NOMO-1 treated with dmso at 0.1 percent for 144 hours (cell line): ENCODE data around the gene DLK1.

Experiments used
- DNase-seq: peaks from one replicate; lab custom pipeline; 2025; ENCODE audit not compliant: unreplicated experiment; lab: John Stamatoyannopoulos, UW

Gene DLK1

DNA sequence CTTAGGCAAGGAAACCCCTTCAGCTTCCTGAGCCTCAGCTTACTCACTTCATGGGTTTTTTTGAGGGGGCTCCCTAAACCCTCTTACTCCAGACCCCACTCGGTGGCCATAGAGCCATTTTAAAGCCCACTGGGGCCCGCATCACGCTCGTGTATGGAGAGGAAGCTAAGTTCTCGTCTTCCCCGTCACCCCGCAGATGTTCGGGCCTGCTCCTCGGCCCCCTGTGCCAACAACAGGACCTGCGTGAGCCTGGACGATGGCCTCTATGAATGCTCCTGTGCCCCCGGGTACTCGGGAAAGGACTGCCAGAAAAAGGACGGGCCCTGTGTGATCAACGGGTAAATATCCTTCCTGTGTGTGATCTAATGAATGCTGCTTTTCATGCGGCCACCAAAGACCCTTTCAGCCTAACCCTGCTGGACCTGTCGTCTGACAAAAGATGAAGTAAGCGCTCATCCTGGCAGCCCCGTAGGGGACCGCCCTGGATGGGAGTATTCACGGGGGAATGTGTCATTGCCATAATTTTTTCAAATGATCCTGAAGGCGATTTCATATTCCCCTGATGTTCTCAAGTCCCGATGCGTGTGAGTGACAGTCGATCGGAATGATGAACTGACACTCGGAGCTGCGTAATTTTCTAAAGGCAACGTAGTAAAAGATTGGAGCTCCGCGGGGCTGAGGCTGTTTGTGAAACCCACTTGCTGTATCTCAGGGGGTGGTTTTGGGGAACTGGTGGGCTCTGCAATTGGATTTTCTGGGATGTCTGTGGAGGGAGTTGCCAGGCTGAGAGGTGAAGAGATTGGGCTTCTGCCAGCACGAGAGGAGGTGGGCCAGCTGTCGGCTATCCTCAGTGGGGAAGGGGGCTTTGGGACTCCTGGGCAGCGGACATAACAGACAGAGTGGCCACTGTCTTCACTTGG is 5.4 kb downstream of the DLK1 start:
- DNase-seq = no peak

GRCh38 chr14:100732766-100733100 is 6.0 kb downstream of the DLK1 start:
- no peak for DNase-seq

- no peak for DNase-seq
These were observed 6.6 kb downstream of the DLK1 start for GRCh38 chr14:100733152-100733850.

GRCh38 chr14:100734031-100734990 is 7.6 kb downstream of the DLK1 start:
- no peak for DNase-seq

- DNase-seq = no peak
These were observed 8.6 kb downstream of the DLK1 start for GRCh38 chr14:100735271-100735670.

GRCh38 chr14:100736269-100737180 is 9.8 kb downstream of the DLK1 start:
- no peak for DNase-seq

GRCh38 chr14:100737526-100737925 is 10.8 kb downstream of the DLK1 start:
- no peak for DNase-seq

DNA sequence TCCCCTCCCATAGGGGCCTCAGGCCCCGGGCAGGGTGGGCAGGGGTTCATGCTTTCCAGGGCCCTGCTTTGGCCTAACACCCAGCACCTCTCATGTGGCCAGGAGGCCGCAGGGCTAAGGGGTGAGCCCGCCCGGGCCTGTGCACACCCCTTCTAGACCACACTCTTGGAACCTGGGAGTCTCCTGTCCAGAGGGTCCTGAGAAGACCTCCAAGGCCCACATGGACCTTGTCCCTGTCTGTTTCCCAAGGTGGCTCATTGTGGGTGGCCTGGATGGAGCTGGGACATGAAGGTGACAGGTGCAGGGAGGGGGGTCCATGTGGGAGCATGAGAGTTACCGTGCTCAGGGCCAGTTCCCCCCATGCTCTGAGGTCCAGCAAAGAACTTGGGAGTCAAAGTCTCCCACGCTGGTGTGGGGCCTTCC is 11.6 kb downstream of the DLK1 start:
- DNase-seq = no peak

DNA sequence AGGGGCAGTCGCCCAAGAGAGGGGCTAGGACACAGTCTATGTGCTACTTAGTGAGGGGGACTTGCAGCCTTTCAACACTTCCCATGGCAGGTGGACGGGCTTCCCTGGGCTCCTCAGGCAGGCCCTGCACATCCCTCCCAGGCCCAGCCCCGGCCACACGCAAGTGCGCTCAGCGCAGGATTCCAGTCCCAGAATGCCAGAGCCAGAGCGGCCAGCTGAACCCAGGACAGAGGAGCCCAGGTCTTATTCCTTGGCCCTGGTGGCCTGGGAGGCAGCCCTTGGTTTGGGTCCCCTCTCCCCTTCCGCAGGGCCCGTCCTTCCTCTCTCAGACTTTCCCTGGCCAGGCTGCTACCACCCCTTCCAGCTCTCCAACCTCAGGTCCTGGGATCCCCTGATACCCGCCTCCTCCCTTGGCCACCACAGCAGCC is 12.0 kb downstream of the DLK1 start:
- no peak for DNase-seq

GRCh38 chr14:100739306-100739705 is 12.6 kb downstream of the DLK1 start:
- no peak for DNase-seq

- no peak for DNase-seq
These were observed 13.6 kb downstream of the DLK1 start for GRCh38 chr14:100740196-100740825.

GRCh38 chr14:100740929-100741328 is 14.2 kb downstream of the DLK1 start:
- DNase-seq = no peak

- DNase-seq = no peak
These were observed 15.3 kb downstream of the DLK1 start for GRCh38 chr14:100741966-100742365.

DNA sequence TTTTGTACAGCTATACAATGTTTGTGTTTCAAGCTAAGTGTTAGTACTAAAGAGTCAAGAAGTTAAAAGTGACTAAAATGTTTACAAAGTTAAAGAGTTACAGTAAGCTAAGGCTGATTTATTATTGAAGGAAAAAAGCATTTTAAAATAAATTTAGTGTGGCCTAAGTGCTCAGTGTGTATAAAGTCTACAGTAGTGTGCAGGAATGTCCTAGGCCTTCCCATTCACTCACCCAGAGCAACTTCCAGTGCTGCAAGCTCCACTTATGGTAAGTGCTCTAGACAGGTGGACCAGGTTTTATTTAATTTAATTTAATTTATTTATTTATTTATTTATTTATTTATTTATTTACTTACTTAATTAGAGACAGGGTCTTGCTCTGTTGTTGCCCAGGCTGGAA is 19.6 kb downstream of the DLK1 start:
- no peak for DNase-seq

- no peak for DNase-seq
These were observed 20.4 kb downstream of the DLK1 start for GRCh38 chr14:100747021-100747586.

DNA sequence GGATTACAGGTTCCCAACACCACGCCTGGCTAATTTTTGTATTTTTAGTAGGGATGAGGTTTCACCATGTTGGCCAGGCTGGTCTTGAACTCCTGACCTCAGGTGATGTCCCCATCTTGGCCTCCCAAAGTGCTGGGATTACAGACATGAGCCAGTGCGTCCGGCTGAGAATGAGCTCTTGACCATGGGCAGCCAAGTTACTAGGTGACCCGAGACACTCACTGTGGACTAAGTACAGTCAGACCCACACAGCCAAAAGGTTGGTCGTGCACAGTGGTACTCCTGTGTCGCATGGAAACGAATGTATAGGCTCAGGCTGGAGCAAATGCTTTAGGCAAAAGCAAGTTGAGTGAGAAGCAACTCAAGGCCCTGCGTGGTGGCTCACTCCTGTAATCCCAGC is 21.0 kb downstream of the DLK1 start:
- no peak for DNase-seq

GRCh38 chr14:100748403-100748802 is 21.7 kb downstream of the DLK1 start:
- no peak for DNase-seq

DNA sequence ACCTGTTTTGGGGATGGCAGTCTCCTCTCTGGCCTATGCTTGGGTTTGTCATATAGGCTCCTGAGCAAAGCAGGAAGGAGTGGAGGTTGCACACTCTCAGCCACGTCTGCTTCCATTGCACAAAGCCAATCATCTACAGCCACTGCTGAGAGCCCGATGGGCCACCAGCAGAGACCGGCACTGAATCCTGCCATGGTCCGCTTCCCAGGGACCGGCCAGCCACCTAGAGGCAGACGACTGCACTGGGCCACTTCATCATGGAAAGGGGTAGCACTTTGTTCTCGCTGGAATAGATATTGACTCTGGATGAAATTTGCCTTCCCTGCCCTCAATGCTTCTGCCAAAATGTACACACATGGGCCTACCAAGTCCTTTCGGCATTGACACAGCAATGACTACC is 22.3 kb downstream of the DLK1 start:
- no peak for DNase-seq

- DNase-seq = no peak
These were observed 23.4 kb downstream of the DLK1 start for GRCh38 chr14:100749967-100750597.
